GM12801 (cell line): ENCODE measurements around the gene CDK5.

Source experiments
- TF ChIP-seq, protein P1 (sequence below): IDR thresholded peaks from one replicate; pipeline ENCODE4 v1.5.1; 2011; ENCODE audit warnings: control low read depth; ENCODE audit not compliant: insufficient read length; ENCODE audit errors: extremely low read depth

Gene CDK5

DNA sequence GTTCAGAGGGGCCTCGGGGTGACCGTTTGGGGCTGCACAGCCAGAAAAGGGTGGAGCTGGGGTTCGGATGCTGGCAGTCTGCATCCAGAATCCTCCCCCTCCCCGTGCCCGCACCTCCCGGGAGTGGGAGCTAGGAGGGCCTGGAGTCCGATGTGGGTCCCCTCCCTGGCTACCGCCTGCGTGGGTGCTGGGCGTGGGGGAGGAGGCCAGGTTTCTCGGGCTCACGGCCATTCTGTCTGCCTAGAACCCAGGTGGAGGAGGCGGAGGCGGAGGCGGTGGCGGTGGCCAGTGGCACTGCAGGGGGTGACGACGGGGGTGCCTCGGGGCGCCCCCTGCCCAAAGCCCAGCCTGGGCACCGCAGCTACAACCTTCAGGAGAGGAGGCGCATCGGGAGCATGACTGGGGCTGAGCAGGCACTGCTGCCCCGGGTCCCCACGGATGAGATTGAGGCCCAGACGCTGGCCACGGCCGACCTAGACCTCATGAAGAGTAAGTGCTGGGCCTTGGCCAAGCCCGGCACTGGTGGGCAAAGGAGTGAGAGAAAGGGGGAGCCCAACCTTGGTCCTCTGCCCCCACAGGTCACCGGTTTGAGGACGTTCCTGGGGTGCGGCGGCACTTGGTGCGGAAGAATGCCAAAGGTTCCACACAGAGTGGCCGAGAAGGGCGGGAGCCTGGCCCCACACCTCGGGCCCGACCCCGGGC, 8.7 kb upstream of the CDK5 start:
- TF ChIP-seq, protein P1, sequence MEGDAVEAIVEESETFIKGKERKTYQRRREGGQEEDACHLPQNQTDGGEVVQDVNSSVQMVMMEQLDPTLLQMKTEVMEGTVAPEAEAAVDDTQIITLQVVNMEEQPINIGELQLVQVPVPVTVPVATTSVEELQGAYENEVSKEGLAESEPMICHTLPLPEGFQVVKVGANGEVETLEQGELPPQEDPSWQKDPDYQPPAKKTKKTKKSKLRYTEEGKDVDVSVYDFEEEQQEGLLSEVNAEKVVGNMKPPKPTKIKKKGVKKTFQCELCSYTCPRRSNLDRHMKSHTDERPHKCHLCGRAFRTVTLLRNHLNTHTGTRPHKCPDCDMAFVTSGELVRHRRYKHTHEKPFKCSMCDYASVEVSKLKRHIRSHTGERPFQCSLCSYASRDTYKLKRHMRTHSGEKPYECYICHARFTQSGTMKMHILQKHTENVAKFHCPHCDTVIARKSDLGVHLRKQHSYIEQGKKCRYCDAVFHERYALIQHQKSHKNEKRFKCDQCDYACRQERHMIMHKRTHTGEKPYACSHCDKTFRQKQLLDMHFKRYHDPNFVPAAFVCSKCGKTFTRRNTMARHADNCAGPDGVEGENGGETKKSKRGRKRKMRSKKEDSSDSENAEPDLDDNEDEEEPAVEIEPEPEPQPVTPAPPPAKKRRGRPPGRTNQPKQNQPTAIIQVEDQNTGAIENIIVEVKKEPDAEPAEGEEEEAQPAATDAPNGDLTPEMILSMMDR, result no peak

DNA sequence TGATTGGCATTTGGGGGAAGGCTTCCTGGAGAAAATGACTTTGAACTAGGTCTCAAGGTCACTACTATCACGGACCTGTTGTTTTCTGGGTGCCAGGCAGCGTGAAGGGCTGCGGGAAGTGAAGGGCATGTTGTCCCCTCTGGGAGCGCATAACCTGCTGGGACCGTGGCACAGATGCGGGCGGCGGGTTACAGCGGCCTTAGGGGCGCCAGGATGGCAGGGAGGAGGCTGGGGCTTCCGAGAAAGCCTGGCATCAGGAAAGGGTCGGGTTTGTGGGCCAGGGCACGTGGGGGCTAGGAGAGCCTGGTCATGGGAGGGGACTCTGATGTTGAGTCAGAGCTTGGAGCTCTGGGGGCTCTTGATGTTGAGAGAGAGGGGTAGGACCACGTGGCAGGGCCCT, 7.8 kb upstream of the CDK5 start:
- TF ChIP-seq, protein P1, result no peak

DNA sequence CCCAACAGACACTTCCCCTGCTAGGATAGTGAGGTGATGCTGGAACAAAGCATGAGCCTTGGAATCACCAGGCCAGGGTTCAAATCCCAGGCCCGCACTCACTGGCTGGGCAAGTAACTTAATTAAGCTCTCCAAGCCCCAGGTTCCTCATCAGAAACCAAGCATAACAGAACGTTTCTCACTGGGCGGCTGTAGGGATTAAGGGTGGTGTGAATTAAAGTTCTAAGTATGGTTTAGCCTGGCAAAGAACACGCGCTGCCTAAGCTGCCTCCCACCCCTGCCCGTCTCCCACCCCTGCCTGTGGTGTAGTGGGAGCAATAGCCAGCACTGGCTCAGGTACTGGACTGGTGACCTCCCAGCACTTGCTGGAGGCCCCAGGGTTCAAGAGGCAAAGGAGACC, 7.3 kb upstream of the CDK5 start:
- TF ChIP-seq, protein P1, result no peak

DNA sequence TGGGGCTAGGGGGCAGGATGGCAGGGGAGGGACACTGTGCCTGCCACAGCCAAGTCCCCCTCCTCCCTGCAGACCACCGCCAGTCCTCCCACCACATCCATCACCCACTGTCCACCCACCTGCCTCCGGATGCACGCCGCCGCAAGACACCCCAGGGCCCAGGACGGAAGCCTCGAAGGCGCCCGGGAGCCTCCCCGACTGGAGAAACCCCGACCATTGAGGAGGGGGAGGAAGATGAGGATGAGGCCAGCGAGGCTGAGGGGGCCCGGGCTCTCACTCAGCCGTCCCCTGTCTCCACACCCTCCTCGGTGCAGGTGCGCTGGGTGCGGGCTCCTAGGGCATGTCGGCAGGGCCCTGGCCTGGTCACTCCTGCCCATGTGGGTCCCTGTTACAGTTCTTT, 6.8 kb upstream of the CDK5 start:
- TF ChIP-seq, protein P1, result no peak

DNA sequence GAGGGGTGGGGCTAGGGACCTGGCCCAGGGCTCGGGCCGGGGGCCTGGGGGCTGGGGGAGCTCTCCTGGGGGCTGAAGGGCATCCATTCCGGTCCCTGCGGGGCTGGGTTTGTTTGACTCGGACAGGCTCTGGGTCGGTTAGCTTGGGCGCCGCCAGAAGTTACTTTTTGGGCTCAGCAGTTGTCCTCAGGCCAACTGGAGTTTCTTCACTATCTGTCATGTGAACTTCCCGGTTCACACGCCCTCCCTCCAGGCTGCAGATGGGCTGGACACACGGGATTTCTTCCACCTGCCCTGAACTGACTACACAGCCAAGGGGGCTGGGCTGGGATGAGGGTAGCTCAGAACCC, 5.5 kb upstream of the CDK5 start:
- TF ChIP-seq, protein P1, result no peak

DNA sequence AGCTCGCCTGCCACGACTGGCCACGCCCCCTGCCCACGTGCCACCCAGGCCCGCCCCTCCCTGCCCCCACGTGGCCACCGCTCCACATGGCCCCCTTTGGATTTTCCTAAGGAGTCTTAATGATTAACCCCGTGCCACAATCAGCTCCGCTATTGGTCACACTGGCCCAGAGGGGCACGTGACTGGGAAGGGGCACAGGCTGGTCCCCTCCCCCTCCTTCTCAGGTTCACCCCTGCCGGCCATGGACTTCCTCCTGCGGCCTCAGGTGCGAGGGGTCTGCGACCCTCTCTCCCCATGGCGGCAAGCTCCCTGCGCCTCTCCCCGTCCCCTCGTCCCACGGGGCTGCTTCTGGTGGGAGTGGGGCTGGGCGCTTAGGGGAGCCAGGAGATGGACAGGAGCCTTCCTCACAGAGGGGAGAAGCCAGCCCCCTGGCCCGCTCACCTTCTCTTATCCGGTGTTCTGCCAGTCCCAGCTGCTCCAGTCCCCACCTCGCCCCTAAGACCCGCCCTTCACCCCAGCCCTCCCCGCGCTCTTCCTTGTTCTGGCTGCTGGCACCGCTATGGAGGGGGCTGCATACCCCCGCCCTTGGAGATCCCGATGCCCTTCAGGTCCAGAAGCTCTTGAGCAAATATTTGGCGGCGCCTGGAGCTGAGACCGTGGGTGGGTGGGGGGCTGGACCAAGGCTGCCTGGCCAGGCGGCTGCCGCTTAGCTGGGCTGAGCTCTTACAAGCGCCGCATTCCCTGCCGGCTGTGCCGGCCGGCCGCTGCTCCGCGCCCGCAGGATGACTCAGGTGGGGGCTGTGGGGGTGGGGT, 4.9 kb upstream of the CDK5 start:
- TF ChIP-seq, protein P1, result no peak

DNA sequence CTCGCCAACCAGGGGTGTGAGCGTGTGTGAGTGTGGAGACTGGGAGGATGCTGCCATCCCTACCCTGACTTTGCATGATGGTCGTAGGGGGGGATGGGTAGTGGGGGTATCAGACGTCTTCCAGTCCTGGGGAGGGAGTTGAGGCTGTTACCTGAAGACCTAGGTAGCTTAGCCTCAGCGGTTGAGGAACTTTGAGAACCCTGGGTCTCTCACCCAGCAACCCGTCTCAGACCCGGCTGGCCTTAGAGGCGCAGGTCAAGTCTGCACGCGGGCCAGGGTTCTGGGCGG, 4.4 kb upstream of the CDK5 start:
- TF ChIP-seq, protein P1, result no peak
